Measurements from ENCODE around the gene POLR3E. TPM values are rescaled to one million over a fixed set of nuclear protein-coding genes. Genes with fewer than 3 reads are reported as not detected.
A peak's percentile ranks its signal among the peaks of the same experiment; 100 is the strongest.
"Not testable (repeated sequence)": the region's sequence is repeated elsewhere in the genome, so short reads cannot be mapped to it uniquely, and the experiment has no call there.

The POLR3E gene
- total RNA-seq, 1 donor from 2014 or later, result 56.6 TPM

GRCh38 chr16:22366889-22367288 lies 69.7 kb downstream of the POLR3E start:
- H3K36me3 Mint-ChIP-seq, result peaks cover 32% of the 10 kb centered on the region
- no peak overlapping the region for H3K27ac Mint-ChIP-seq
- no peak for TF ChIP-seq CTCF (conservative IDR thresholded peaks at IDR 0.05)
- peaks cover 22% of the 10 kb centered on the region for H3K4me1 Mint-ChIP-seq (ENCODE audit: unreplicated experiment)
- no peaks in the 10 kb centered on the region for H3K27me3 Mint-ChIP-seq
- no peak overlapping the region for H3K4me3 Mint-ChIP-seq
- no peaks in the 10 kb centered on the region for H3K9me3 Mint-ChIP-seq
- DNase-seq (ENCODE audit: extremely low spot score, unreplicated experiment), result no peak

DNA sequence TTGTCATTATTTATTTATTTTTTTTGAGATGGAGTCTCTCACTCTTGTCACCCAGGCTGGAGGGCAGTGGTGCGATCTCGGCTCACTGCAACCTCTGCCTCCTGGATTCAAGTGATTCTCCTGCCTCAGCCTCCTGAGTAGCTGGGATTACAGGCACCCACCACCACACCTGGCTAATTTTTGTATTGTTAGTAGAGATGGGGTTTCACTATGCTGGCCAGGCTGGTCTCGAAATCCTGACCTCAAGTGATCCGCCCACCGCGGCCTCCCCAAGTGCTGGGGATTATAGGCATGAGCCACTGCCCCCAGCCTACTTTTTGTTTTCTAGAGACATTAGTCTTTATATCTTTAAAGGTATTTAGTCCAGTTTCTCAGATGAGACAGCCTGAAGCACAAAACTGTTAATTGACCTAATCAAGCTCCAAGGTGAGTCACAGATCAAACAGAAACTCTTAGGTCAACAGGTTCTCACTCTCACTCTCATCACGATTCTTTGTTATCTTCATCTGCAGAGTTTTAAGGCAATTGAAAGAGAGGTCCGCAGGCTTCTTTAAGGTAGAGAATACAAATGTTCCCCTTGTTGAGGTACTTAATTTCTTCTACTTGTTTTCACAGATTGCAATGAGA lies 71.1 kb downstream of the POLR3E start:
- H3K27ac Mint-ChIP-seq; H3K27me3 Mint-ChIP-seq; DNase-seq (ENCODE audit: extremely low spot score, unreplicated experiment); H3K9me3 Mint-ChIP-seq; H3K4me3 Mint-ChIP-seq: not testable (repeated sequence)
- Mint-ChIP-seq H3K4me1 (ENCODE audit: unreplicated experiment) (peaks cover 32% of the 10 kb centered on the region), H3K36me3 (peaks cover 30% of the 10 kb centered on the region)

- no peak for TF ChIP-seq CTCF (conservative IDR thresholded peaks at IDR 0.05)
- Mint-ChIP-seq H3K27me3 (no peaks in the 10 kb centered on the region), H3K4me3 (no peak overlapping the region), H3K4me1 (ENCODE audit: unreplicated experiment) (peaks cover 36% of the 10 kb centered on the region), H3K27ac (peak overlapping the region; percentile 6), H3K36me3 (peaks cover 22% of the 10 kb centered on the region), H3K9me3 (no peaks in the 10 kb centered on the region)
- DNase-seq (ENCODE audit: extremely low spot score, unreplicated experiment), result no peak
Observed at GRCh38 chr16:22369221-22369811, 72.1 kb downstream of the POLR3E start.

DNA sequence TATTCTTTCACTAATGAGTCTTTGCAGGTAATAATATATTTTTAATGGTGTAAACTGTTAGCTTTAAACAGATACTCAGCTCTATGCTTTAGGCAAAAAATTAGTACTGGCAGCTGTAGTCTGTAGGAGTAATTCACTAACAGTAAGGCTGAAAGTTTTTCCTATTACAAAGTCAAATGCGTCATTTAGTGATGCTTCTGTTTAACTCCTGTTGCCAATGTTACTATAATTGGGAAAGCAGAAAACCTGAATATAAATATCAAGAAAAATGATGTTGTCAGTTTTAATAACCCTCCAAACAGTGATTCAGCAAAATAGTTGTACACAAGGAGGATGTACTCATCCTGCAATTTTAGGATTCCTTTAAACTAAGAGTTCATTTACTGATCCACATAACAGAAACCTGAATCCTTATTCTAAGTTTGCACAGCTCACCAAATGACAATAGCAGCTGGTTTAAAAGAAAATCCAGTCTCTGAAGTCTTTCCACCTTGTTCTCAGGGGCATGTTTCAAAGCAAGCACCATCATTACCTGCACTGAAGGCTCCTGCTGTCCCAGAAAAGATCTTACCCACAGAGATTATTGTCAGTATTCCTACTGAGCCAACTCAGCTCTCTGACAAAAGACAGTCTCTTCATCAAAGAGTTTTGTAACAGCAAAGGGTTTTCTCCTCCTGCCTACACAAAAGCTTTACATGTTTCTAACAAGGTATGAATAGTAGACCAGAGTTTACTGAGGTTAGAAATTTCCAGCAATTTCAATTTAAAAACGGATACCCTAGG lies 73.0 kb downstream of the POLR3E start:
- Mint-ChIP-seq H3K27ac (no peak overlapping the region), H3K4me3 (peak overlapping the region; percentile 7), H3K4me1 (ENCODE audit: unreplicated experiment) (peaks cover 37% of the 10 kb centered on the region)

DNA sequence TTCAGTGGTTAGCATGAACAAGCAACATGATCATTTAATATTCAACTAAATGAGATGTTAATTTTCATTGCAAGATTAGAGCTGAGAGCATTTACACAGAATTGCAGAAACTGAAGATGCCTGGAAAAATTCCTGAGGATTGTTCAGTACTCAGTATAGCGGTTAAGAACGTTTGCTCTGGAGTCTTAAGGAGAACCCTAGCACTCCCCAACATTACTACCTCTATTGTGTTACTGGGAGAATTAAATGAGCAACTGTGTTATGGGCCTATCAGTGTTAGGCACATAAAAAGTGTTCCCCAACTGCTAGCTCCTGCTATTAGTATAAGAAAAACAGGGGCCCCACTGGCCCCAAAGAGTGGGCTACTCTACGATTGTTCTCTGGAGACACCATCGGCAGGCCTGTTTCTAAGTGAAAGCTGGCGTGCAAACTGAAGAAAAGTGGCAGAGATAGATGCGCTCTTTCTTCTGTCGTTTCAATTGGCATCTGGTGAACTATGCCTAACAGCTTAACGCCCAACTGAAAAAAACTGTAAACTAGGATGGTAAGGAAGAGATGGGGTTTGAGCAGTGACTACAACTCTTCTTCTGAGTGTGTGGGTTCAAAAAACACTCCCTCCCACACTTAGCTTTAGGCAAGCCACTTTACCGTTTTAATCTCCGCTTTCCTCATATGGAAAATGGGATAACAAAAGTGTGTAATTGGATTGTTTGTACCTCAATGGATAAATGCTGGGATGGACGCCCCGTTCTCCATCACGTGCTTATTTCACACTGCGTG lies 75.9 kb downstream of the POLR3E start:
- Mint-ChIP-seq H3K27me3 (peaks cover 5% of the 10 kb centered on the region), H3K27ac (peak overlapping the region; percentile 86), H3K36me3 (peaks cover 12% of the 10 kb centered on the region), H3K4me1 (ENCODE audit: unreplicated experiment) (peaks cover 37% of the 10 kb centered on the region), H3K9me3 (no peaks in the 10 kb centered on the region), H3K4me3 (peak overlapping the region; percentile 93)
- no peak for TF ChIP-seq CTCF (conservative IDR thresholded peaks at IDR 0.05)
- DNase-seq (ENCODE audit: extremely low spot score, unreplicated experiment), result no peak

More for the DNA sequence above, 73.0 kb downstream of the POLR3E start:
- TF ChIP-seq CTCF (conservative IDR thresholded peaks at IDR 0.05), result no peak
- DNase-seq (ENCODE audit: extremely low spot score, unreplicated experiment), result no peak
- peaks cover under 1% of the 10 kb centered on the region for H3K27me3 Mint-ChIP-seq
- no peaks in the 10 kb centered on the region for H3K9me3 Mint-ChIP-seq
- H3K36me3 Mint-ChIP-seq, result peaks cover 16% of the 10 kb centered on the region
